Suprapubic skin (tissue), 4 donors: ENCODE measurements around the gene ADCY3.

Source experiments
- CTCF ChIP-seq, 2 donors: fragments of 200-600 bp in 1 of 2; fragments of 450-650 bp in 1 of 2; sonication (generic) in 1 of 2; IDR thresholded peaks; one replicate each; pipeline ENCODE4 v1.5.1; 2016 to 2019; ENCODE audit warnings: antibody characterized with exemption in 2 of 2, mild to moderate bottlenecking in 1 of 2, moderate library complexity in 1 of 2
- EP300 ChIP-seq: sonication (generic); formaldehyde crosslinking; IDR thresholded peaks from one replicate; pipeline ENCODE4 v1.6.1; 2017; ENCODE audit warnings: antibody characterized with exemption
- POLR2A ChIP-seq, 2 donors: fragments of 450-650 bp; IDR thresholded peaks; one replicate each; pipeline ENCODE4 v1.6.1; 2017; ENCODE audit warnings: antibody characterized with exemption in 2 of 2, mild to moderate bottlenecking in 2 of 2, moderate library complexity in 2 of 2
- POLR2AphosphoS5 ChIP-seq, 3 donors: sonication (generic); formaldehyde crosslinking; IDR thresholded peaks; one replicate each; pipeline ENCODE4 v1.6.1; 2017; ENCODE audit warnings: antibody characterized with exemption in 3 of 3

GRCh38 chr2:24899361-24899910 is 20.6 kb downstream of the ADCY3 start:
- TF ChIP-seq CTCF (IDR thresholded peaks at IDR 0.05) (no peak), POLR2AphosphoS5 (IDR thresholded peaks at IDR 0.05) (no peak), POLR2A (IDR thresholded peaks at IDR 0.05) (no peak), EP300 (no peak)
